ENCODE data around the gene SMAD7.

Gene SMAD7

GRCh38 chr18:48896875-48897511 is 53.8 kb downstream of the SMAD7 start:
- Histone ChIP-seq H3K4me3 (ENCODE audit: low read depth in 1 of 5, low read length in 5 of 5) (no peak overlapping the region), H3K4me1 (ENCODE audit: control insufficient read depth in 5 of 5, insufficient read depth in 5 of 5, low read length in 5 of 5) (peaks cover 0 to 21% (median 13%) of the 10 kb centered on the region in 5 donors), H3K27ac (ENCODE audit: low read depth, low read length) (no peak overlapping the region), H3K9me3 (ENCODE audit: control insufficient read depth in 5 of 5, low read length in 5 of 5) (peaks cover 0 to 6% (median 3%) of the 10 kb centered on the region in 5 donors), H3K27me3 (ENCODE audit: control insufficient read depth in 5 of 5, insufficient read depth in 4 of 5, low read length in 5 of 5) (no peaks in the 10 kb centered on the region), H3K36me3 (ENCODE audit: control insufficient read depth in 5 of 5, insufficient read depth in 5 of 5, low read length in 5 of 5) (no peaks in the 10 kb centered on the region), H3K9ac (ENCODE audit: low read length in 5 of 5) (peak overlapping the region in 1 of 5 donors; percentile 59)

GRCh38 chr18:48896326-48896874 is 54.4 kb downstream of the SMAD7 start:
- H3K4me1 ChIP-seq (ENCODE audit: control insufficient read depth in 5 of 5, insufficient read depth in 5 of 5, low read length in 5 of 5): peaks cover 0 to 15% (median 8%) of the 10 kb centered on the region in 5 donors
- H3K9me3 ChIP-seq (ENCODE audit: control insufficient read depth in 5 of 5, low read length in 5 of 5): peaks cover 0 to 6% (median 3%) of the 10 kb centered on the region in 5 donors
- no peaks in the 10 kb centered on the region for H3K36me3 ChIP-seq (ENCODE audit: control insufficient read depth in 5 of 5, insufficient read depth in 5 of 5, low read length in 5 of 5)
- no peaks in the 10 kb centered on the region for H3K27me3 ChIP-seq (ENCODE audit: control insufficient read depth in 5 of 5, insufficient read depth in 4 of 5, low read length in 5 of 5)
- no peak overlapping the region for H3K27ac ChIP-seq (ENCODE audit: low read depth, low read length)
- no peak overlapping the region for H3K4me3 ChIP-seq (ENCODE audit: low read depth in 1 of 5, low read length in 5 of 5)
- no peak overlapping the region for H3K9ac ChIP-seq (ENCODE audit: low read length in 5 of 5)

- peaks cover 0 to 12% (median 7%) of the 10 kb centered on the region in 5 donors for H3K4me1 ChIP-seq (ENCODE audit: control insufficient read depth in 5 of 5, insufficient read depth in 5 of 5, low read length in 5 of 5)
- H3K4me3 ChIP-seq (ENCODE audit: low read depth in 1 of 5, low read length in 5 of 5): no peak overlapping the region
- H3K27me3 ChIP-seq (ENCODE audit: control insufficient read depth in 5 of 5, insufficient read depth in 4 of 5, low read length in 5 of 5): no peaks in the 10 kb centered on the region
- H3K9me3 ChIP-seq (ENCODE audit: control insufficient read depth in 5 of 5, low read length in 5 of 5): peaks cover 0 to 5% (median 3%) of the 10 kb centered on the region in 5 donors
- no peaks in the 10 kb centered on the region for H3K36me3 ChIP-seq (ENCODE audit: control insufficient read depth in 5 of 5, insufficient read depth in 5 of 5, low read length in 5 of 5)
- no peak overlapping the region for H3K27ac ChIP-seq (ENCODE audit: low read depth, low read length)
- H3K9ac ChIP-seq (ENCODE audit: low read length in 5 of 5): no peak overlapping the region
These were observed 55.9 kb downstream of the SMAD7 start for GRCh38 chr18:48894799-48895346.

- H3K27ac ChIP-seq (ENCODE audit: low read depth, low read length): no peak overlapping the region
- H3K9ac ChIP-seq (ENCODE audit: low read length in 5 of 5): no peak overlapping the region
- H3K27me3 ChIP-seq (ENCODE audit: control insufficient read depth in 5 of 5, insufficient read depth in 4 of 5, low read length in 5 of 5): no peaks in the 10 kb centered on the region
- no peak overlapping the region for H3K4me3 ChIP-seq (ENCODE audit: low read depth in 1 of 5, low read length in 5 of 5)
- no peaks in the 10 kb centered on the region for H3K36me3 ChIP-seq (ENCODE audit: control insufficient read depth in 5 of 5, insufficient read depth in 5 of 5, low read length in 5 of 5)
- peaks cover 0 to 18% (median 15%) of the 10 kb centered on the region in 5 donors for H3K4me1 ChIP-seq (ENCODE audit: control insufficient read depth in 5 of 5, insufficient read depth in 5 of 5, low read length in 5 of 5)
- H3K9me3 ChIP-seq (ENCODE audit: control insufficient read depth in 5 of 5, low read length in 5 of 5): no peaks in the 10 kb centered on the region
These were observed 56.9 kb downstream of the SMAD7 start for GRCh38 chr18:48893608-48894600.

GRCh38 chr18:48893061-48893607 is 57.6 kb downstream of the SMAD7 start:
- no peak overlapping the region for H3K27ac ChIP-seq (ENCODE audit: low read depth, low read length)
- peaks cover 0 to 21% (median 18%) of the 10 kb centered on the region in 5 donors for H3K4me1 ChIP-seq (ENCODE audit: control insufficient read depth in 5 of 5, insufficient read depth in 5 of 5, low read length in 5 of 5)
- no peaks in the 10 kb centered on the region for H3K27me3 ChIP-seq (ENCODE audit: control insufficient read depth in 5 of 5, insufficient read depth in 4 of 5, low read length in 5 of 5)
- H3K9ac ChIP-seq (ENCODE audit: low read length in 5 of 5): no peak overlapping the region
- no peaks in the 10 kb centered on the region for H3K9me3 ChIP-seq (ENCODE audit: control insufficient read depth in 5 of 5, low read length in 5 of 5)
- H3K4me3 ChIP-seq (ENCODE audit: low read depth in 1 of 5, low read length in 5 of 5): no peak overlapping the region
- no peaks in the 10 kb centered on the region for H3K36me3 ChIP-seq (ENCODE audit: control insufficient read depth in 5 of 5, insufficient read depth in 5 of 5, low read length in 5 of 5)

DNA sequence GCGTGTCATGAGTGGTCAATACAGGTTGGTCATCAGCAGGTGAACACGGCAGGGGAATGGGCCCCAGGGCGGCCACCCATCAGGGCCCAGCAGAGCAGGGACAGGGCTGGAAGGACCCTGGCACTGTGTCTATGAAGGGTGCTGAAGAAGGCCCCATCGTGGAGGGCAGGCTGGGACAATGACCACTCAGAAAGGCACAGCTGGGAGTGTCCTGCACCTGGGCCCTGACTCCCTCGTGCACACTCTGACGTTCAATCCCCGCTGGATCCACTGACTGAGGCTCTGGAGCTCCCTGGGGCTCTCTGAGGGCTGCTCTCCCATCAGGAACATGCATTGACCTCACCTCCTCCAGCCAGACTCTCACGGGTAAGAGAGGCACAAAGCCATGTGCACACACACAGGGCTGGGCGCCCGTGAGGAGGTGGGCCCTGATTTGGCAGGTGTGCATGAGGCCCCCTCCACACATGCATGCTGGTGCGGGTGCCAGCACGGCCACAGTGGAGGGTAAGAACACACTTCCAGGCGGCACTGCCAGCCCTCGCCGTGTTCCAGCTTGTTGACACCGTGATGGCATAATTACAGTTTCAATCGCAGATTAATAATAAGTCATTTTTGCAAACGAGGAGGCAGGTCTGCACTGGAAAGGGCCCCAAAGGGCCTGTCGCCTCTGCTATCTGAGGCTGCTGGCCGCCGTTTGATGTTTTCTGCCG is 58.5 kb downstream of the SMAD7 start:
- Histone ChIP-seq H3K27me3 (ENCODE audit: control insufficient read depth in 5 of 5, insufficient read depth in 4 of 5, low read length in 5 of 5) (no peaks in the 10 kb centered on the region), H3K4me1 (ENCODE audit: control insufficient read depth in 5 of 5, insufficient read depth in 5 of 5, low read length in 5 of 5) (peaks cover 0 to 25% (median 18%) of the 10 kb centered on the region in 5 donors), H3K9me3 (ENCODE audit: control insufficient read depth in 5 of 5, low read length in 5 of 5) (no peaks in the 10 kb centered on the region), H3K9ac (ENCODE audit: low read length in 5 of 5) (no peak overlapping the region), H3K36me3 (ENCODE audit: control insufficient read depth in 5 of 5, insufficient read depth in 5 of 5, low read length in 5 of 5) (no peaks in the 10 kb centered on the region), H3K27ac (ENCODE audit: low read depth, low read length) (no peak overlapping the region), H3K4me3 (ENCODE audit: low read depth in 1 of 5, low read length in 5 of 5) (no peak overlapping the region)

DNA sequence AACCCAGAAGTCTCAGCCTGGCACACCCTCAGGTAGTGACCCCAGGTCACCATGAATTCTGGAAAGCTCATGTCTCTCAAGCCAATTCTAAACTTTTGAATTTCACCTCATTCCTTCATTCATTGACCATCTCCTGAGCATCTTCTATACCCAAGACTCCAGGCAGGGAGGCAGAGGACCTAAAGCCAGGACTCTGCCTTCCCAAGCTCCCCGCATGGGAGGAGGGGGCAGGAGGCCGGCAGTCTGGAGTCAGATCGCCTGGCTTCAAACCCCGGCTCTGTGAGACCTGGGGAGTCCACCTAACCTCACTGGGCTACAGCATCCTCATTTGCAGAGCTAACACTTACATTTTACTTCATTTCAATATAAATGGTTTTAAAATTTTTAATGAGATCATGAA is 59.0 kb downstream of the SMAD7 start:
- no peak overlapping the region for H3K4me3 ChIP-seq (ENCODE audit: low read depth in 1 of 5, low read length in 5 of 5)
- H3K27ac ChIP-seq (ENCODE audit: low read depth, low read length): no peak overlapping the region
- peaks cover 0 to 28% (median 15%) of the 10 kb centered on the region in 5 donors for H3K4me1 ChIP-seq (ENCODE audit: control insufficient read depth in 5 of 5, insufficient read depth in 5 of 5, low read length in 5 of 5)
- no peaks in the 10 kb centered on the region for H3K36me3 ChIP-seq (ENCODE audit: control insufficient read depth in 5 of 5, insufficient read depth in 5 of 5, low read length in 5 of 5)
- no peaks in the 10 kb centered on the region for H3K27me3 ChIP-seq (ENCODE audit: control insufficient read depth in 5 of 5, insufficient read depth in 4 of 5, low read length in 5 of 5)
- no peaks in the 10 kb centered on the region for H3K9me3 ChIP-seq (ENCODE audit: control insufficient read depth in 5 of 5, low read length in 5 of 5)
- no peak overlapping the region for H3K9ac ChIP-seq (ENCODE audit: low read length in 5 of 5)

DNA sequence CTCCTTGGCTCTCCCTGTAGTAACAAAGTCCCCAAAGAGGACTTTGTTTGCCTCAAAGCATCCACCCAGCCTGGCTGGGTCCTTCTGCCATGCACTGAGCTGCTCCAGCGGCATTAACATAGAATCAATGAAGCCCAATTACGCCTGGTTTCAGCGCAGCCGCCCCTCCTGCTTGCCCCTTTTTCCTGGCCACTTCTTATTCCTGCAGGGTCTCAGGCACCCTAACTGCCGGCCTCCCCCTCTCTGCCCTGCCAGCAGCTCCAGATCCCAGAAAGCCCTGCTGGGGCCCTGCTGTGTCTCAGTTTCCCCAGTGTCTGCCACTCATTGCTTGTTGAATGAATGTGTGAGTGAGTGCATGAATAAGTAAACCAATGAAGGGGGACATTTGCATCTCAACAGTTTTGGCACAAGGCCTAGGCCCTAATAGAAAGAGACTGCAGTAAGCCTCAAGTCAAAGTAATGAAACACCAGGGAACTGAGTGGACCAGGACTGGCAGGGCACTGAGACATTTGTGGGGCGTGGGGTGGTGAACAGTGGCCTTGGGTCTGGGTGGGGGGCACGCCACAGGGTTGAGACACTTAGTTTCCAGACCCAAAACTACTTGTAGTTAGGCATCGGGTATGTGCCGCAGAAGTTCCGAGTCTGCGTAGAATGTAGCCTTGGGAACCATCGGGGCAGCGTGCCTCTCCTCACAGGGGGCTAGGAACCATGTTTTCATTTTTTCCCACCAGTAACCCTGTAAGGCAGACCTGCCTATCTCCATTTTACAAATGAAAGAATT is 60.6 kb downstream of the SMAD7 start:
- Histone ChIP-seq H3K36me3 (ENCODE audit: control insufficient read depth in 5 of 5, insufficient read depth in 5 of 5, low read length in 5 of 5) (no peaks in the 10 kb centered on the region), H3K4me1 (ENCODE audit: control insufficient read depth in 5 of 5, insufficient read depth in 5 of 5, low read length in 5 of 5) (peaks cover 0 to 24% (median 15%) of the 10 kb centered on the region in 5 donors), H3K27ac (ENCODE audit: low read depth, low read length) (no peak overlapping the region), H3K9me3 (ENCODE audit: control insufficient read depth in 5 of 5, low read length in 5 of 5) (no peaks in the 10 kb centered on the region), H3K27me3 (ENCODE audit: control insufficient read depth in 5 of 5, insufficient read depth in 4 of 5, low read length in 5 of 5) (no peaks in the 10 kb centered on the region), H3K9ac (ENCODE audit: low read length in 5 of 5) (no peak overlapping the region), H3K4me3 (ENCODE audit: low read depth in 1 of 5, low read length in 5 of 5) (no peak overlapping the region)

Measured in subcutaneous abdominal adipose tissue (tissue), 5 donors.